Measurements from ENCODE around the gene SLC12A7.
A peak's percentile ranks its signal among the peaks of the same experiment; 100 is the strongest.

The SLC12A7 gene

DNA sequence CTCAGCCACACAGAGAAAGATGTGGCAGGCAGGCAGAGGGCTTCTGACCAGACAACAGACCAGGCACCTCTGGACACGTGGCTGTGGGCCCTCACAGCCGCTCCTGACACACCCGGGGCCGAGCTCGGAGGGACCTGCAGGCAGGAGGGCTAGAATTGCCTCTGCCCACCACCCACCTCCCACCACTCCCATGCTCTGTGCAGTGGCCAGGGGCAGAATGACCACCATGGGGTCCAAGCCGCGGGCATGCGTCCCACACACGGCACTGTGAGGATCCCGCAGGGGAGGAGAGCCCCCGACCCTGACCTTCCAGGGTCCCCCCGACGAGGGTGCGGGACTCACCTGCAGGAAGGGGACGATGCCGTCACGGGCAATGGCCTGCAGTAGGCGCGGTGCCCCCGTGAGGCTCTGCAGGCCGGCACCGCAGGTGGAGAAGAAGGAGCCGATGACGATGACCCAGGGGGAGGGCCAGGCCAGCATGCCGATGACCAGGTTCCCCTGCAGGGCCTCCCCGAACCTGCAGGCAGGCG is 34.3 kb downstream of the SLC12A7 start:
- DNase-seq (ENCODE audit: low spot score), result no peak

DNA sequence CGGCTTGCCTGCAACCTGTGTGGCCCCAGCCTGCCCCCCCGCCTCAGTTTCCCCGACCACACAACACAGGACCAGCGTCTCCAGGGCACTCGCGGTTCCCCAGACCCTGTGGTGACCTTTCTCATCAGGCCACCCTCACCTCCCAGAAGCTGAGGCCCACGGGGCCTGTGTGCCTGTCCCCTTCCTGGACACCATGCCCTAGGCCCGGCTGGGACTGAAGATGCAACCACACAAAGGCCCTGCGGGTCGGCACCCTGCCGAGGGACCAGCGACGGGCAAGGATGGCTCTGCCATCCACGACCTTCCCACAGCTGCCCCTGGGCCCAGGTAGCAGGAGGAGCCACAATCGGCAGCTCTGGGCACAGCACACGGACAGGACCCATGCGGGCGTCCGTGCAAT is 34.8 kb downstream of the SLC12A7 start:
- DNase-seq (ENCODE audit: low spot score), result no peak

DNA sequence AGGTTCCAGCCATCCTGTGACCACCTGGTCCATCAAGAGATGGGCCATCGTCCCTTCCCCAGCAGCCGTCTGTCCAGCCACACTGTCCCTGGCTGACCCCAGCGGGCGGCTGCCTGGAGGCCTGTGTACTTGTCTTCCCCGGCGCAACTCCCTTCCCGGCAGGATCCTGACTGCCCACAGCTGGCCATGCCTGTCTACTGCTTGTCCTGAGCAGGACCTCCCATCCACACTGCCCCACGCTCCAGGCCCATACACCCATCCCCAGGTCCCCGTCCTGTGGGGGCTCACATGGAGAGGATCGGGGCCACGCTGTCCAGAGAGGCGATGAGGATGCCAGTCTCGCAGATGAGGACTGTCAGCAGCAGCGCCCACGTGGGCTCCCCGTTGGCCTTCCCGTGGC is 35.5 kb downstream of the SLC12A7 start:
- no peak for DNase-seq (ENCODE audit: low spot score)

- no peak for DNase-seq (ENCODE audit: low spot score)
Observed at GRCh38 chr5:1075931-1076330, 35.9 kb downstream of the SLC12A7 start.

DNA sequence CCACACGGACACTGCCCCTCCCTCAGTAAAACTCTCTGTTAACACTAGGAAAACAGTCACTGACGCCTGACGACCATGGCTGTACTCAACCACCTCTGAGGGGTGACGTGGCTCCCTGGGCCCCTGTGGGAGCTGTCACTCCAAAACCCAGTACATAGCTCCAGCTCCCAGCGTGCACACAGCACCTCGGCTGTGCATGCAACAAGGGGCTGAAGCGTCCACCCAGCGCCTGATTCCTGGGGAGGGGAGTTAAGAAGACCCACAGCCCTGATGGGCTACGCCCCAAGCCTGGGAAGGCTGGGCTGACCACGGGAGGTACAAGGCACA is 36.3 kb downstream of the SLC12A7 start:
- DNase-seq (ENCODE audit: low spot score), result no peak

DNA sequence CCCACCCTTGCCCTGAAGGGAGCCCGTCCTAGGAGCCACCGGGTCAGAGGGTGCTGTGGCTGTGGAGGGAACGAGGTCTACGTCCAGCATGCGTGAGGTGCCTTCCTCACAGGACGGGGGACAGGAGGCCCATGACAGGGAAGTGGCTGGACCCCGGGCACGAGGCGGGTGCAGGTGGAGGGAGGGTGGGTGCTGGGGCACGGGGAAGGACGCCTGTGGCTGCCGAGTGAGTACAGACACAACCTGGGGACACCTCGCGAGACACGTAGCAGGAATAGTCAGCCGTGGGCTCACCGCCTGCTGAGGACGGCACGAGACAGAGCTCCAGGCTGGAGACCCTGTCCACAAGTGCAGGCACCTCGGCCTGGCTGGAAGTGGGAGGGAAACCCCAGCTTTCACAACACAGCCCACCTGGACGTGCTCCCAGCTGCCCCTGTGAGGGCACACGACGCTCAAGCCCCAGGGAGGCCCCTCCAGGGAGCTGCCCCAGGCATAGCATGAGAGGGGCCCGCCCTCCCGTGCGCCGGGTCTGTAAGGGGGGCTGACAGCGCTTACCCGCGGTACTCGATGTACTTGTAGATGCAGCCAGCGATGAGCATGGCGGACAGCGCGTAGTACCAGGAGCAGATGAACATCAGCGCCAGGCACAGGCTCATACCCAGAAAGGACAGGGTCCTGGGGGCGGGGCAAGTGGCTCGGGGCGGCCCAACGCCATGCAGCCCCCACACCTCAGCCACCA is 36.9 kb downstream of the SLC12A7 start:
- no peak for DNase-seq (ENCODE audit: low spot score)

DNA sequence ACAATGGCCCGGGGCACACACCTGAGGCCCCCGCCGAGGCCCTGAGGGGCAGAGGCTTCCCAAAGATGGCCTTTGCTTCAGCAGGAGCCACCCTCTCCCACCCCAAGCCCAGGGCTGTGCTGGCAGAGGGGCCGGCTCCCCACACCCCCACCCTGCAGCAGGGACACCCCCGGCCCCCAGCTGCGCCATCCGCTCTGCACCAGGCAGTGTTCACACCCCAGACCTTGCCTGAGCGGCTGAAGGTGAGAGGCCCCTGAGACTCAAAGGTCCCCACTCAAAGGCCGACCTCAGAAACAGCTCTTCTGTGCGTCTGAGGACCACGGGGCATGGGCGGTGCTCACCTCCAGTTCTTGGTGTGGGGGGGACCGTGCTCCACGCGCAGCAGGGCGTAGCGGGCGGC is 37.6 kb downstream of the SLC12A7 start:
- DNase-seq (ENCODE audit: low spot score), result no peak

GRCh38 chr5:1073239-1074102 is 38.4 kb downstream of the SLC12A7 start:
- no peak for DNase-seq (ENCODE audit: low spot score)

- no peak for DNase-seq (ENCODE audit: low spot score)
Observed at GRCh38 chr5:1069720-1070088, 42.2 kb downstream of the SLC12A7 start.

GRCh38 chr5:1068895-1069719 is 42.8 kb downstream of the SLC12A7 start:
- no peak for DNase-seq (ENCODE audit: low spot score)

- DNase-seq (ENCODE audit: low spot score), result peak; percentile 78
Observed at GRCh38 chr5:1068204-1068894, 43.5 kb downstream of the SLC12A7 start.

DNA sequence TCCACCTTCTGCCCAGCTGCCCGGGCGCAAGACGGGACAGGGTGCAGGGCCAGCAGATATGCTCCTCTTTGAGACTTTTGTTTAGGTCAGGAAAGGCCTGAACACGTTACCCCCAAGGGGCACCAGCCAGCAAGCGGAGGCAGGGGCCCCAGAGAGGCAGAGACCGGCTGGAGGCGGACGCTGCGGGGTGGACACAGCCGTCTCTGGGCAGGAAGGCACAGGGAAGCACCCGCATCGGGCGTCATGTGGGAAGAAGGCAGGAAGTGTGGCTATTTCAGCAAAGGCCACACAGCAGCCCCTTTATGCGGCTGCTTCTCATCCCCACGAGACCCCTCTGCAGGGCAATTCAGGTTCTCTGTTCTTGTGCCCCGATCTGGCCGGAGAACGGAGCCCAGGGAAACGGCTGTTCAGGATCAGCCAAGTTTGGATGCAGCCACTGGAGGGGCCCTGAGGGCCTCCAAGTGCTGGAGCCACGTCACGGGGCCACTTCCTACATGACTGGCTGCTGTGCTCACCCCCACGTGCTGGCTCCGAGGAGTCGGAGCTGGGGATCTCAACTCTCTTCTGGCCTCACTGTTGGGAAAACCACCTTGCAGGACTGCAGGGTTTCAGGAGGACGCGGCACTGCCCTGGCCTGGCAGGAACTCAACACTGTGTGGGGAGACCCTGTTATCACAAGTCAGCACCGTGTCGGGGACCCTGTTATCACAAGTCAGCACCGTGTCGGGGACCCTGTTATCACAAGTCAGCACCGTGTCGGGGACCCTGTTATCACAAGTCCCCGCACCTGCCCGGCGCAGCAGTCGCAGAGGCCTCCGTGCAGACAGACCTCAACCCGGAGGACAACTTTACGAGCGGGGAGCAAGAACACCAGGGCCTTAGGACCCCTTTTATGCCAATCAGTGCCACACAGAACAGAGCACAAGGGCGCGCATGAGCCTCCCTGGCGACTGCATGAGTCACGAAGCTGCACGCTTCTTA is 44.4 kb downstream of the SLC12A7 start:
- DNase-seq (ENCODE audit: low spot score), result no peak

DNA sequence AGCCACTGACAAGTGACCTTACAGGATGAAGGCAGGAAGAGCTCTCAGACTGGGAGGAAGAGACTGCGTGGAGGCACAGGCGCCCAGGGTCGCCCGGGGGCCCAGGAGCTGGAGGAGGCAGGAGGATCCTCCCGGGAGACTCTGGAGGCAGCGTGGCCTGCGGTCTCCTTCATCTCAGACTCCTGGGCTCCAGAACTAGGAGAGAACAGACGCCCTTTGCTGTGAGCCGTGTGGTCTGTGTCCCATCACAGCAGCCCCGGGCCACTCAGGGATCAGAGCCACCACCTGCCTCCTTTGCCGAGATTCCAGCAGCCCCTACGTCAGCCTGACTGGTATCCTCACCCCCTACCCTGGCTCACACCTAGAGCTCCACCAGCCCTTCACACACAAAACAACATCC is 45.2 kb downstream of the SLC12A7 start:
- DNase-seq (ENCODE audit: low spot score), result no peak

GRCh38 chr5:1065891-1066650 is 45.8 kb downstream of the SLC12A7 start:
- DNase-seq (ENCODE audit: low spot score), result no peak

DNA sequence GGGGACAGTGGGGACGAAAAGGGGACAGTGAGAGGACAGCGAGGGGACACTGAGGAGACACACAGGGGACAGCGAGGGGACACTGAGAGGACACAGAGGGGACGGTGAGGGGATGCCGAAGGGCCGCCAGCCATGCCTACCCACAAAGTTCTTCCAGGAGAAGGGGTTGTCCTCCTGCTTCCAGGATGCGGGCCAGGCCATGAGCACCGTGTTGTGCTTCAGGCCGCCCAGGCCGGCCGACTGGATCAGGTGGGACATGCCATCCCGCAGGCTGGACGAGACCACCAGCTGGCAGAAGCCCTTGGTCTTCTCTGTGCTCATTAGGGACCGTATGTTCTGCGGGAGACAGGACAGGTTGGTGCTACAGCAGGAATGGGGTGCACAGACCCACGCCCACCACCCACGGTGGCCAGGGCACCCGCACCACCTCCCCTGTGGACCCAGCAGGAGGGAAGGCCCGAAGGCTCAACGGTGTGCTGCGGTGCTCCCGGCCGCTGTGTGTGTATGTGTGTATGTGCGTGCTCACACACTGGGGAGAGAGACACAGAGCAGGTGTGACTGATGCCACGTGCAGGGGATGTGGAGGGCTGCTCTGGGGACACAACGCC is 46.6 kb downstream of the SLC12A7 start:
- no peak for DNase-seq (ENCODE audit: low spot score)

DNA sequence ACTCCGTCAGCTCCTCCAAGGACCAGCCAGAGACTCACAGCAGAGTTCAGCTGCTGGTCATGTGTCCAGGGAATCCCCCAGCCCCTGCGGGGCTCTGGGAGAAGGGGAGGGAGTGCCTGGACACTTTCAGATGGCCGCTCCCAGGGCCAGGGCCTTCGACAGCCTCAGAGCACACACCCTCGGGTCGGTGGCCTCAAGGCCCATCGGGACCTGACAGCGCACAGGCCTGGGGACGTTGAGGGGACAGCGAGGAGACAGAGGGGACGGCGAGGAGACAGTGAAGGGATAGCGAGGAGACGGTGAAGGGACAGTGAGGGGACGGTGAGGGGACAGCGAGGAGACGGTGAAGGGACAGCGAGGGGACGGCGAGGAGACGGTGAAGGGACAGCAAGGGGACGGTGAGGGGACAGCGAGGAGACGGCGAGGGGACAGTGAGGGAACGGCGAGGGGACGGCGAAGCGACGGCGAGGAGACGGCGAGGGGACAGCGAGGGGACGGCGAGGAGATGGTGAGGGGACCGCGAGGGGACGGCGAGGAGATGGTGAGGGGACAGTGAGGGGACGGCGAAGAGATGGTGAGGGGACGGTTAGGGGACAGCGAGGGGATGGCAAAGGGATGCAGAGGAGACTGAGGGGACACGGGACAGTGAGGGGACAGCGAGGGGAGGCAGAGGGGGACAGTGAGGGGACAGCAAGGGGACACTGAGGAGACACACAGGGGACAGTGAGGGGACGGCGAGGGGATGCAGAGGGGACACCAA is 47.3 kb downstream of the SLC12A7 start:
- DNase-seq (ENCODE audit: low spot score), result no peak

DNA sequence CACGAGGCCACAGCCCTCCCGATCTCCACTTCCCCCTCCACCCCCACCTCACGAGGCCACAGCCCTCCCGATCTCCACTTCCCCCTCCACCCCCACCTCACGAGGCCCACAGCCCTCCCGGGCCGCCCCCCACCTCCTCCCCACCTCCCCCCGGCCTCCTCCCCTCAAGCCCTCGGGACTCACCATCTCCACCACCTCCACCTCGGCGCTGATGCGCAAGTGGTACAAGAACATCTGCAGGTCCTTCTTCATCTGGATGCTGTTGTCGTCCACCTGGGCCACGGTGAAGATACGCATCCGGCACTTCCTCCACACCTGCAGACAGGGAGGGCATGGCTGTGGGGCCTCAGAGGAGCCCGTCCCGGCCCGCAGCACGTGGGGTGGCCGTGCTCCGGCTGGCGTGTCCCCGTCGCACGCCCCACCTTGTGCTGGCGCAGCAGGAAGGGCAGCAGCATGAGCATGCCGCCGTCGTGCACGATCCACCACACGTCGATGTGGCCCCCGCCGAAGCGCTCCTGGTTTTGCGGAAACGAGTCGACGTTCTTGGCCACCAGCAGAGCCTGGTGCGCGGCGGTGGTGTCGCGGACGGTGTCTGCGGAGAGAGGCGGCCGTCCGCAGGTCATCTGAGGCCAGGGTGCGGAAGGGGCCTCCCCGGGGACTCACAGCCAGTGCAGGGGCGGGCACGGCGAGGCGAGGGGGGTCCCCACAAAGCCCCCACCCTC is 48.0 kb downstream of the SLC12A7 start:
- DNase-seq (ENCODE audit: low spot score), result no peak

Measured in iPS-NIHi11 (cell line).